ENCODE measurements around the gene PPP1R3A.
"Not testable (repeated sequence)": the region's sequence is repeated elsewhere in the genome, so short reads cannot be mapped to it uniquely, and the experiment has no call there.

Gene PPP1R3A, protein sequence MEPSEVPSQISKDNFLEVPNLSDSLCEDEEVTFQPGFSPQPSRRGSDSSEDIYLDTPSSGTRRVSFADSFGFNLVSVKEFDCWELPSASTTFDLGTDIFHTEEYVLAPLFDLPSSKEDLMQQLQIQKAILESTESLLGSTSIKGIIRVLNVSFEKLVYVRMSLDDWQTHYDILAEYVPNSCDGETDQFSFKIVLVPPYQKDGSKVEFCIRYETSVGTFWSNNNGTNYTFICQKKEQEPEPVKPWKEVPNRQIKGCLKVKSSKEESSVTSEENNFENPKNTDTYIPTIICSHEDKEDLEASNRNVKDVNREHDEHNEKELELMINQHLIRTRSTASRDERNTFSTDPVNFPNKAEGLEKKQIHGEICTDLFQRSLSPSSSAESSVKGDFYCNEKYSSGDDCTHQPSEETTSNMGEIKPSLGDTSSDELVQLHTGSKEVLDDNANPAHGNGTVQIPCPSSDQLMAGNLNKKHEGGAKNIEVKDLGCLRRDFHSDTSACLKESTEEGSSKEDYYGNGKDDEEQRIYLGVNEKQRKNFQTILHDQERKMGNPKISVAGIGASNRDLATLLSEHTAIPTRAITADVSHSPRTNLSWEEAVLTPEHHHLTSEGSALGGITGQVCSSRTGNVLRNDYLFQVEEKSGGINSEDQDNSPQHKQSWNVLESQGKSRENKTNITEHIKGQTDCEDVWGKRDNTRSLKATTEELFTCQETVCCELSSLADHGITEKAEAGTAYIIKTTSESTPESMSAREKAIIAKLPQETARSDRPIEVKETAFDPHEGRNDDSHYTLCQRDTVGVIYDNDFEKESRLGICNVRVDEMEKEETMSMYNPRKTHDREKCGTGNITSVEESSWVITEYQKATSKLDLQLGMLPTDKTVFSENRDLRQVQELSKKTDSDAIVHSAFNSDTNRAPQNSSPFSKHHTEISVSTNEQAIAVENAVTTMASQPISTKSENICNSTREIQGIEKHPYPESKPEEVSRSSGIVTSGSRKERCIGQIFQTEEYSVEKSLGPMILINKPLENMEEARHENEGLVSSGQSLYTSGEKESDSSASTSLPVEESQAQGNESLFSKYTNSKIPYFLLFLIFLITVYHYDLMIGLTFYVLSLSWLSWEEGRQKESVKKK

DNA sequence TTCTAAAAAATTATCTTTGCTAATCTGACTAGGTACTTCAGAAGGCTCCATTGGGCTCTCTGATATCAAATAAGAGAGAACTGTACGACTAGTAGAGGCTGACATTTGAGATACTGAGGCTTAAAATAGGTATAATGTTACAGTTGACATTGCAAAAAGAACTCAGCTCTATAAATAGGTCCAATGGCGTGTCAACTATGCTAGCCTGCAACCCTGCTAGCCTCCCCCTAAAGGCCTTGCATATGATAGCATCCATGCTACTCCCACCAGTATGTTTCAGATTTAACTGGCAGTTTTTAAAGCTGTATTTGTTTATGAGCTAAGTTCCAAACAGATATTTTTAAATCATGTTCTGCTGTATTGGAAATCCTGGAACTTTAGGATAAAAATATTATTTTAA is at the start of gene PPP1R3A:
Gene PPP1R3A, minus strand, starts transcription at position 64 of the 400 bp plus-strand sequence. Its CDS starts 13 bp downstream, at position 51.
- DNase-seq (ENCODE audit: extremely low read depth in 1 of 2, low read depth in 1 of 2) = no peak

DNA sequence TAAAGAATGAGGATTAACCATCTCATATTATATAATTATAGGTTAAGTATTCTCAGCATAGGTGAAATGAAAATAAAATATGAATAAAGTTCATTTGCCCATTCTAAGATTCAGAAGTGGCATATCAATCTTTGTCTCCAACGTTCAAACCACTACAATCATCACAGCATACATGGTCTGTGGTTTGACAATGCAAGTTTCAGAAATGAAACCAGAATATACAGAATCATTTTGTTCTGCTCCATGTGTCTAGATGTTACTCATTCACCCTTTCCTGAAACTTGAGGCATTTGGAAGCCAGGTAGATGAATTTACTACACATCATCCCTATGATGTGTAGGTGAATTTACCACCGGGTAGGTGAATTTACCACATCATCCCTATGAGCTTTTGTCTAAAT is 44.5 kb upstream of the PPP1R3A start:
- no peak for DNase-seq (ENCODE audit: extremely low read depth in 1 of 2, low read depth in 1 of 2)

DNA sequence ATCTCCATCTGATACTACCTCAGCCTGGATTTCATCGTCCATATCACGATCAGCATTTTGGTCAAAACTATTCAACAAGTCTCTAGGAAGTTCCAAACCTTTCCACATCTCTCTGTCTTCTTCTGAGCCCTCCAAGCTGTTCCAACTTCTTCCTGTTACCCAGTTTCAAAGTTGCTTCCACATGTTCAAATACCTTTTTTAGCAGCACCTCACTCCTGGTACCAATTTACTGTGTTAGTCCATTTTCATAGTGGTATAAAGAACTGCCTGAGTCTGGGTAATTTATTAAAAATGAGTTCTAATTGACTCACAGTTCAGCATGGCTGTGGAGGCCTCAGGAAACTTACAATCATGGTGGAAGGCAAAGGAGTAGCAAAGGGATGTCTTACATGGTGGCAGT is 41.1 kb upstream of the PPP1R3A start:
- no peak for DNase-seq (ENCODE audit: extremely low read depth in 1 of 2, low read depth in 1 of 2)

DNA sequence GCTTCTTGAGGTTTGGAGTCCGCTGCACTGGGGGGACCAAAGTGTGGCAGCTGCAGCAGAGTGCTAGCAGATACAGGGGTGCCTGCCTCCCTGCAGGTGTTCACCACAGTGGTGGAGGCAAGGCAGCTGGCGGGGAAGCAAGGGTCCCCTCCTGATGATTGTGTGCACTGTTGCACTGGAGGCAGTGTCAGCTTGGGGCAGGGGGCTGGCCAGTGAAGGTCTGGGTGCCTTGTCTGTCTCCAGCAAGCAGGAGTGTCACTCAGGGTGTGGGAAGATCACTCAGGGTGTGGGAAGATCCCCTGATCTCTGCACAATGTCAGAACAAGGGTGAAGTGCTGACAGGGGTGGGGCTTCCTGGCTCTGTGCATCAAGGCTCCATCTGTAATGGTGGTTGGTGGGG is 36.3 kb upstream of the PPP1R3A start:
- DNase-seq (ENCODE audit: extremely low read depth in 1 of 2, low read depth in 1 of 2) = no peak

DNA sequence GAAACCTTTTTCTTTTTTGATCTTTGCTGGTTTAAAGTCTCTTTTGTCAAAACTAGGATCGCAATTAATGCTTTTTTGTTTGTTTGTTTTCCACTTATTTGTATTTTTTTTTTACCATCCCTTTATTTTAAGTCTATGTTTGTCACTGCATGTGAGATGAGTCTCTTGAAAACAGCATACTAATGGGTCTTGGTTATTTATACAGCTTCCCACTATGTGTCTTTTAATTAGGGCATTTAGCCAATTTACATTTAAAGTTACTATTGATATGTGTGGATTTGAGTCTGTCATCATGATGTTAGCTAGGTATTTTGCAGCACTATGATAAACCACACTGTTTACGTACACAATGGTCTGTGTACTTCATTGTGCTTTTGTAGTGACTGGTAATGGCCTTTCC is 34.7 kb upstream of the PPP1R3A start:
- no peak for DNase-seq (ENCODE audit: extremely low read depth in 1 of 2, low read depth in 1 of 2)

DNA sequence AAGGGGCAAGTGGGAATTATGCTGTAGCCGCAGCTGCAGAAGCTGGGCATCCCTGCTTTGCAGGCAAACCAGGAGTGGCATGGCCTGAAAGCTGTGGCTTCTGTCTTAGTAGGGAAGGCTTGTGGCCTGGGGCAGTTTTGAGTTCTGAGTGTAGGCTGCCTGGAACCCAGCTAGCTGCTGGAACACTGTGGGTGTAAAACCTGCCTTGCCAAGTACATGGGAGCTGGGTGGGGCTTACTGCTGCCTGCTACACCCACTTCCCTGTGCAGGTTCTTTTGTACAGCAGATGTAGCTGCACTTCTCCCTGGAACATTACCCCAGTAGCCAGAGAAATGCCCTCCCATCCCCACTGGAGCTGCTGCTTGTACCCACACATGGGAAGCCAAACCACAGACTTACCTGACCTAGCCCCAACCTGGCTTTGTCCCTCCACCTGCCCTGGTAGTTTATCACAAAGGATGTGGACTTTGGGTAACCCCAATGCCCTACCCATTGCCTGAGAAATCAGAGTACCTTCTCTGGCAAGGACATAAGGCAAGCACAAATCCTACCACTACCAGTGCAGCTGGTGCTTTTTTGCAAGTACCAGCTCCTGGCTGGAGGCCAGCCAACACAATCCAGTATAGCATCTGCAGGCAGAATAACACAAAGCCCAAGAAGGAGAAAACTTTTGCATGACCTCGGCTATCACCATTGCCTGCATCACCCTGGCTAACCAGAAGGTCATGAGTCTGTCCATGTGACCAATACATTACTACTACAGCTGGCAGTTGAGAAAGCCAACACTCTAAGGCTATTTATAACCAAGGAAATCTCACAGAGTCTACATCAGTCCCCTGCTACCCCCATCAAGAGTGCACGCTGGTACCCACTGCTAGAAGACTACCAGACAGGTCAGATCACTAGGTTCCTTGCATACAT is 26.5 kb upstream of the PPP1R3A start:
- DNase-seq (ENCODE audit: extremely low read depth in 1 of 2, low read depth in 1 of 2) = no peak

DNA sequence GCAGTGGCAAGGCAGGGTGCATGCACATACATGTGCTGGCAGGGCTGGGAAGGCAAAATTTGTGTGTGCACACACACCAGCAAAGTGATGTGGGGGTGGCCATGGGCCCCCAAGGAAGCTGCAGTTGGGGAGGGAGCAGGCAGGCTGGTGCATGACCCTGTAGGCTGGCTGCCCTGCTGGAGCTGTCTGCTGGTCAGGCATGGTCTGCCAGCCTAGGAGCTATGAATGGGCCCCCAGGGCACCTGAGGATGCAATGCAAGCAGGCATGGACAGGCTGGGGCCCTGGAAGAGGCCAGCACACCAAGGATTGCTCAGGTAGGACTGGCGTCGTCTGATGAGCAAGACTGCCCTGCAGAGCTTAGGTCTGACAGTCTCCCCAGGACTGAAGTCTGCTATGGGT is 18.2 kb upstream of the PPP1R3A start:
- DNase-seq (ENCODE audit: extremely low read depth in 1 of 2, low read depth in 1 of 2) = no peak

DNA sequence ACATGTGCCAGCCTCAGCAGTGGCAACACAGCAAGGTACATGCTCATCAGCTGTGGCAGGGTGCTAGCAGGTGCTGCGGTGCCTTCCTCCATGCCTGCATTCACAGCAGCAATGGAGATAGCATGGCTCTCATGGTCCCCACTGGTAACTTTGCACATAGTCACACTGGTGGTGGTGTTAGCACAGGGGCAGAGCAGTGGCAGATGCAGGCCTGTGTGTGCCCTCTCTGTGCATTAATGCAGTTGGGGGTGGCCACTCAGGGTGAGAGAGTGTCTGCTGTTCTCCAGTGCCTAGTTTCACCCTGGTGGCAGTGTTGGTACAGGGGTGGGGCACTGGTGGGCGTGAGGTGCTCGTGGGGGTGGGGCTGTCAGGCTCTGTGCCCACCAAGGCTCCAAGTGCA is 17.7 kb upstream of the PPP1R3A start:
- no peak for DNase-seq (ENCODE audit: extremely low read depth in 1 of 2, low read depth in 1 of 2)

DNA sequence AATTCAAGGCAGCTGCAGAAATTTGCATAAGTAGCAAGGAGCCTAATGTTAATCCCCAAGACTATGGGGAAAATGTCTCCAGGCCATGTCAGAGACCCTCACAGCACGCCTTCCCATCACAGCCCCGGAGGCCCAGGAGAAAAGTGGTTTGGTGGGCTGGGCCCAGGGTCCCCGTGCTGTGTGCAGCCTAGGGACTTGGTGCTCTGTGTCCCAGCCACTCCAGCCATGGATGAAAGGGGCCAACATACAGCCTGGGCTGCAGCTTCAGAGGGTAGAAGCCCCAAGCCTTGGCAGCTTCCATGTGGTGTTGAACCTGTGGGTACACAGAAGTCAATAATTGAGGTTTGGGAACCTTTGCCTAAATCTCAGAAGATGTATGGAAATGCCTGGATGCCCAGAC is 10.6 kb upstream of the PPP1R3A start:
- not testable (repeated sequence) for DNase-seq (ENCODE audit: extremely low read depth in 1 of 2, low read depth in 1 of 2)

DNA sequence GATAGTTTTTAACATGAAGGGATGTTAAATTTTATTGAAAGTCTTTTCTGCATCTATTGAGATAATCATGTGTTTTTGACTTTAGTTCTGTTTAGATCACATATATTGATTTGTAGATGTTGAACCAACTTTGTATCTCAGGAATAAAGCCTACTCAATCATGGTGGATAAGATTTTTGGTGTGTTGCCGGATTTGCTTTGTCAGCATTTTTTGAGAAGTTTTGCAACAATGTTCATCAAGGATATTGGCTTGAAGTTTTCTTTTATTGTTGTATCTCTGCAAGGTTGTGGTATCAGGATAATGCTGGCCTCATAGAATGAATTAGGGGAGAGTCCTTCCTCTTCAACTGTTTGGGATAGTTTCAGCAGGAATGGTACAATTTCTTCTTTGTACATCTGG is 9.3 kb upstream of the PPP1R3A start:
- DNase-seq (ENCODE audit: extremely low read depth in 1 of 2, low read depth in 1 of 2) = no peak

DNA sequence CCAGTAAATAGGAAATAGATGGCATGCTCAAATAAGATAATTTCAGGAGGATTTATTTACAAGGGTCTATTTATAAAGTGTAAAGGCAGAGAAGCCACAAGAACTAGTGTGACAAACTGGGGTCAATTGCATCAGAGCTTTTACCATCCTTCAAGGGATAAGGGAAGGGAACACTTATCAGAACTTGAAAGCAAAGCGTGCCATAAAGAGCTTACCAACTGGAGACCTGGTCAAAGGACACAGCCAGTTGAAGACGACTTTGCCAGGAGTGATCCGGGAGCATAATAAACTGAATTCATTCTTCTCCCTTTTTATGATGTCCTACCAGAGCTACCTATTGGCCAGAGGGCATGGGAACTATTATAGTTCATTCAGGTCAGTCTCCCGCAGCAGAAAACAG is 3.2 kb upstream of the PPP1R3A start:
- no peak for DNase-seq (ENCODE audit: extremely low read depth in 1 of 2, low read depth in 1 of 2)

DNA sequence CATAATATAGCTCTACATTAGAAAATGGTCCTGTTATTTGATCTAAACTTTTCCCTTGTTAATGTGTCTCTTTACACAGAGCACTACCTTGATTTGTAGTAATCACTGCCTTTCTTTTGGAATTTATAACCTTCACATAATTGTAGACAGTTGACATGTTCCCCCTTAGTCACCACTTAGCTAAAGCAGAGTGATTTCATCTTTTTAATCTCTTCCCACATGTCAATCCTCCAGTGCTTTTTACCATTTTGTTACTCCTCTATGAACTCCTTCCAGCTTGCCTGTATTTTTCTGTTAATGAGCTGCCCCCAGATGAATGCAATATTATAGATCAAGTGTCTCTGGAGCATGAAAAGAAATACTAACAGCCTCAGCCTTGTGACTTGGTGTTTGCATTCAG is 2.6 kb upstream of the PPP1R3A start:
- no peak for DNase-seq (ENCODE audit: extremely low read depth in 1 of 2, low read depth in 1 of 2)

DNA sequence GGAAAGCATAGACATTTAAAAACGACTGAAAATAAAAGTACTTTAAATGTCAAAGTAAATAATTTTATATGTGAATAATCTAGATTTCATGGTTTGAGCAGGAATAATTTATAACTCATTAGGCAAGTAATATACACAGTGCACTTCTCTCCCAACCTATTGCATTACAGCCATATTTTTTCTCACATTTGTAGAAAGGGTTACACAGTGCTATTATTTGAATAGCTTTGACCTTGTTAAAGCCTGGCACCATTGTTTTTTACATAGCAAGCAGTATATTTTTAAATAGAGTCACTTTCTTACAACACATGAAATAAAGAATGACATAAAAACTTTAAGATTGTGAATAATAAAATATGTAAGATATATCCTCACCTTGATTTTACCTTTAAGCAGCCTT is 969 bp downstream of the PPP1R3A start:
- DNase-seq (ENCODE audit: extremely low read depth in 1 of 2, low read depth in 1 of 2) = no peak

DNA sequence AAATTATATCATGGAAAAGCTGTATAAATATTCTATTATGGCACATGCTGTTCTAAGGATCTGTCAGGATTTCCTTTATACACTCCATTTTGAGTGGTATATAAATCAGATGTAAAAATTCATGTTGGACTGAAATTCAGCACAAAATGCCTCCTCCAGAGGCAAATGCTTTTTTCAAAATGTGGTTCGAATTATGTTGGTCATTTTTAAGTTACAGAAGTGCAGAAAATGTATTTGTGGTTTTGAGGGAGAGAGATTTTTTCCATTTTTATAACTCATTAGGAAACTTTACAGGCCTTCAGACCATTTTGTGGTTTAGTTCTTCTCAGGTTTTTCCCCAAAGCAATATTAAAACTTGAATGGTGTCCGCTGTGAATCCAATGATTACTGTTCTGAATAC is 2.9 kb downstream of the PPP1R3A start:
- no peak for DNase-seq (ENCODE audit: extremely low read depth in 1 of 2, low read depth in 1 of 2)

DNA sequence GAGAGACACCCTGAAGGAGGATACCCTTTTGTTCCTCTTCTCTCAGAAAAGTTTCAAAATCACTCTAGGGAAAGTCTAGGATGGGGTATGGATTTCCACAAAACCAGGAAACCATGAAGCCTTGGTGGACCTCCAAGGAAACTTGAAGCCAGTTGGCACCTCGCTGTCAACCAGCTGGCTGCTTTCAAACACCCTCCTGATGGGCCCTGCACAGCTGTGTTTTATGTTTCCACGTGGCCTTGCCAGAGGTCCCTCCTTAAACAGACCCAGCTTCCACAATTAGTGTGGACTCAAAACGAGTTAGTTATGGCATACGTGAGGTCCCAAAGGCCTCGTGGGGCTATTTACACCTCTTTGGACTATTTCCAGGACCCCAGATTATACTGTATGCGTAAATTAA is 5.9 kb downstream of the PPP1R3A start:
- no peak for DNase-seq (ENCODE audit: extremely low read depth in 1 of 2, low read depth in 1 of 2)

DNA sequence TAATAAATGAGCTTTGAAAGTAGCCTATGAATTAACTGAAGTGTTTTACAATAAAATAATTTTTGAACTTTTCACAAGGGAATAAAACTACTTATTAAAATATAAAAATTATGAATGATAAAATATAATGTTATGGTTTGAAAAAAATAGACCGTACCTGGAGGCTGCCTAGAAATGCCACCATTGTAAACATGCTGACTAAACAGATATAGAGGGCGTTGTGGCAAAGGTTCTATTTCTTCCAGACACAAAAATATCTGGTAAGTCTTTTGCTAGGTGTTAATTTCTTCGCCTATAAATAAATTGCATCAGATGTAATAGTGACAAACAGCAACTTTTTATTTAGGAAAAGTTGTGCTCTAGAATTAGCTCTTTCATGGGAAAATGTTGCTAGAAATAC is 11.2 kb downstream of the PPP1R3A start:
- no peak for DNase-seq (ENCODE audit: extremely low read depth in 1 of 2, low read depth in 1 of 2)

DNA sequence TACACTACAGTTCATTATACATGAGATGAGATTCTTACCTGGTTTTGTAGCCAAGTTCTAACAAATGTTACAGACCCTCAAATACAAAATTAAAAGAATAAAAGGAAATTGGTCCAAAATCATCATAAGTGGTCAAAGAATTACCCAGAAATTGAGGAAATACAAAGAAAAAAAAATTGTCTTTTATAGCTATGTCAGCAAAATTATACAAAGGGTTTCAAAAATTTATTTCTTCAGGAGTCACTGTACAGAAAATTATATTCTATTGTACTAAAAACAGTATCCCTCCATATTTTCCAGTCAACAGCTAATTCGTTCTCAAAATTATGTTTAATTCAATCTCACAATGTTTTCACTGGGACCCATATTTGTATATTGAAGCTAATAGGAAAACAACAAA is 14.3 kb downstream of the PPP1R3A start:
- DNase-seq (ENCODE audit: extremely low read depth in 1 of 2, low read depth in 1 of 2) = no peak

DNA sequence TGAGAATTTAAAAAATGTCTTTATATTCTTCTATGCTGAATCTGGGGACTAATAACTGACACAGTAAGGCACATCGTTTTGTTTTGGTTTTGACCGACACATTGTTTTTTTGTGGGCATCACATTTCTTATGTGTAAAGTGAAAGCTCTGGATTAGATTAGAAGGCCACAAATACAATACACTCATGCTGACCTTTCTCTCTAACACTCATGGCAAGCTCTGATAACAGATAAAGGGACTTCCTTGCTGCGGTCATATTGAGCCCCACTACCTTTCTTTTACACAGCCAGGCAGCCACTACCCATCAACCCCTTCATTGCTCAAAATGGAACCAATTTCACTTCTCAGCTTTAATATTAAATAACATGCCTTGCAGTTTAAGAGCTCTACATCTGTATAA is 26.0 kb downstream of the PPP1R3A start:
- DNase-seq (ENCODE audit: extremely low read depth in 1 of 2, low read depth in 1 of 2) = no peak

DNA sequence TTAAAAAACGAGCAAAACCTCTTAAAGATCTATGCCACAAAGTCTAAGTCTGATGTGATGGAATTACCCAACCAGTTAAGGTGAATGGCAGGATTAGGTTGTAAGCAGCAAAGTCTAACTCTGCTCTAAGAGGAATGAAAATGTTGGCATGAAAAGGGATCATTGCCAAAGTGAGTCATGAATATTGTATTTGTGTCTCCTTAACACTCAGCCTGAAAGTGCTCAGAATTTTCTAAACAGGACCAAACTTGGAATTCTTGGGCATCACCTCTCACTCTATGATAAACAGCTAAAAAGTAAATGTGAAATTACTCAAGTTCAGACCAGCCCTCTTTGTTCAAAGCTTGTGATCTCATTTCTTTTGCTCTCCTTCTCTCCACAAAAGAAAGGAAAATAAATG is 27.0 kb downstream of the PPP1R3A start:
- DNase-seq (ENCODE audit: extremely low read depth in 1 of 2, low read depth in 1 of 2) = no peak

DNA sequence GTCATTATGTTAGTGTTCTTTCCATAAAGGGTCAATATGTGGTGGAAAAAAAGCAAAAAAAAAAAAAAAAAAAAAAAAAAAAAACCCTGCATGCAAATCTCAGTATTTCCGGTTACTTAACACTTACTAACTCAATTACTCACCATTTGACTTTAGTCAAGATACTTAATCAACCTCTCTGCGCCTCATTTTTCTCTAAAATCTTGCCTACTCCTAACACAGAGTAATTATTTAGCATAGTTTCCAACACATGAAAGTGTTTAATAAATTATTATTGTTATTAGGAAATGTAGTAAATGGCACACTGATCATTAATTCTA is 27.8 kb downstream of the PPP1R3A start:
- DNase-seq (ENCODE audit: extremely low read depth in 1 of 2, low read depth in 1 of 2) = no peak

Data from activated CD8-positive, alpha-beta memory T cell treated with anti-CD3 and anti-CD28 coated beads for 1 hour (primary cell).